PC-3 (cell line): Measurements from ENCODE around the gene CRABP1. TPM values are rescaled to one million over a fixed set of nuclear protein-coding genes. Genes with fewer than 3 reads are reported as not detected.

Experiments
- ATAC-seq: fragments of 200-7000 bp; cut with Tn5 transposase; 2 replicates; pipeline ENCODE4 v1.9.1; 2020; ENCODE audit warnings: mild to moderate bottlenecking, moderate library complexity
- BruUV-seq: library from RNA; stranded (reverse); fragments of 400-500 nt; replicated peaks from 2 replicates; lab custom pipeline; 2021; lab: Mats Ljungman, UMichigan
- CTCF ChIA-PET: fragments of 300-600 bp; sonication (Branson Sonifier 250); formaldehyde crosslinking; loops from one replicate; lab custom pipeline; 2022; ENCODE audit warnings: antibody characterized with exemption; lab: Charles Lee
- POLR2A ChIA-PET: fragments of 300-600 bp; sonication (Branson Sonifier 250); formaldehyde crosslinking; loops from one replicate; lab custom pipeline; 2022; ENCODE audit warnings: antibody characterized with exemption; ENCODE audit not compliant: unreplicated experiment; lab: Charles Lee
- DNase-seq: peaks from one replicate; pipeline ENCODE4 v3.0.0-alpha.2; 2015
- H2AFZ ChIP-seq: fragments of 300-600 bp; sonication (generic); 2 replicates; pipeline ENCODE4 v1.6.0; 2016; ENCODE audit warnings: antibody characterized with exemption, low read length
- H3F3A ChIP-seq: fragments of 300-600 bp; sonication (generic); one replicate; pipeline ENCODE4 v1.6.0; 2017; ENCODE audit warnings: antibody characterized with exemption, low read length, control low read depth, mild to moderate bottlenecking; ENCODE audit not compliant: unreplicated experiment
- H3K27ac ChIP-seq: fragments of 300-600 bp; sonication (generic); 2 replicates; pipeline ENCODE4 v1.5.1; 2016; ENCODE audit warnings: mild to moderate bottlenecking, low read length
- H3K27me3 ChIP-seq: fragments of 300-600 bp; sonication (generic); 2 replicates; pipeline ENCODE4 v1.6.1; 2016; ENCODE audit warnings: low read length, mixed read lengths
- H3K36me3 ChIP-seq: fragments of 300-600 bp; sonication (generic); 2 replicates; pipeline ENCODE4 v1.6.1; 2016; ENCODE audit warnings: low read depth, mixed run types, low read length, mixed read lengths
- H3K4me1 ChIP-seq: fragments of 300-600 bp; sonication (generic); 2 replicates; pipeline ENCODE4 v1.5.1; 2016; ENCODE audit warnings: low read length; ENCODE audit not compliant: insufficient read depth
- H3K4me2 ChIP-seq: fragments of 300-600 bp; sonication (generic); 2 replicates; pipeline ENCODE4 v1.6.0; 2016; ENCODE audit warnings: low read length
- H3K4me3 ChIP-seq: fragments of 300-600 bp; sonication (generic); 2 replicates; pipeline ENCODE4 v1.5.1; 2016; ENCODE audit warnings: mild to moderate bottlenecking, low read length, mixed read lengths
- H3K79me2 ChIP-seq: fragments of 300-600 bp; sonication (generic); 2 replicates; pipeline ENCODE4 v1.6.1; 2017; ENCODE audit warnings: low read length, mixed read lengths
- H3K9ac ChIP-seq: fragments of 300-600 bp; sonication (generic); 2 replicates; pipeline ENCODE4 v1.6.0; 2016; ENCODE audit warnings: mild to moderate bottlenecking, low read length
- H3K9me2 ChIP-seq: fragments of 300-600 bp; sonication (generic); replicated peaks from 2 replicates; pipeline ENCODE4 v1.6.1; 2016; ENCODE audit warnings: mixed run types, low read length, mixed read lengths
- H3K9me3 ChIP-seq: fragments of 300-600 bp; sonication (generic); 2 replicates; pipeline ENCODE4 v1.6.1; 2016; ENCODE audit warnings: low read length, mixed read lengths
- H4K20me1 ChIP-seq: fragments of 300-600 bp; sonication (generic); 2 replicates; pipeline ENCODE4 v1.6.1; 2016; ENCODE audit warnings: low read length, mixed read lengths
- EZH2 ChIP-seq: fragments of 300-600 bp; sonication (generic); IDR thresholded peaks from one replicate; pipeline ENCODE4 v1.6.1; 2017; ENCODE audit warnings: antibody characterized with exemption, mild to moderate bottlenecking, low read length; ENCODE audit not compliant: unreplicated experiment
- EZH2phosphoT487 ChIP-seq: fragments of 300-600 bp; sonication (generic); IDR thresholded peaks from 2 replicates; pipeline ENCODE4 v1.6.1; 2018; ENCODE audit warnings: mild to moderate bottlenecking, antibody characterized with exemption, low read length, borderline replicate concordance
- intact Hi-C: fragments of 100-400 bp; cut with micrococcal nuclease; formaldehyde crosslinking; loops from 2 replicates; pipeline ENCODE4 v1.9.0; 2023
- total RNA-seq: library from RNA; depleted of rRNA; stranded (reverse); fragments of >200 nt; gene quantifications from 2 replicates; pipeline ENCODE4 v1.2.3, GENCODE V29; 2014
- TF ChIP-seq, protein P1 (sequence below): fragments of 300-600 bp; sonication (generic); conservative IDR thresholded peaks from 2 replicates; pipeline ENCODE4 v1.5.1; 2017; ENCODE audit warnings: antibody characterized with exemption, low read depth, mild to moderate bottlenecking, low read length

The CRABP1 gene
- total RNA-seq, 1 experiment from 2014 or later, result not detected

DNA sequence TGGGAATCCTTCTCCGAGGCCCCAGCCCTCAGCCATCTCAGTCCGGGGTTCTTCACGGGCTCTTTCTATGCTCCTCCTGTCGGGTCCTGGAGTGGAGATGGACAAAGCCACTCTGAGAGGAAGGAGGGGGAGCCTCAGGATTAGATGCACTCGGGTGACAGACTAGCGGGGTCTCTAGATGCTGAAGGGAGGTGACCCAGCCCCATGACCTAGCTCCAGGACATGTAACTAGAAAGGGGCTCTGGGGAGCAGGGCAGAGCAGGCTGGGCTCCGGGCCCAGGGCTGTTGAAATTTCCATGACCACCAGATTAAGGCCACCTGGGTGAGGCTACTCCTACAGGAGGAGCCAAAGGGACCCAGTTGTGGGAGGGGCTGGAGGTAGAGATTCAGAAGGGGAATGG, 26.0 kb upstream of the CRABP1 start:
- Histone ChIP-seq H3K36me3 (no peaks in the 10 kb centered on the region), H3K9ac (no peak overlapping the region), H3K4me3 (no peak overlapping the region), H4K20me1 (no peaks in the 10 kb centered on the region), H3K27ac (no peak overlapping the region), H3K9me3 (no peaks in the 10 kb centered on the region), H3K79me2 (no peaks in the 10 kb centered on the region), H3K4me2 (no peak overlapping the region), H3F3A (no peaks in the 10 kb centered on the region), H3K4me1 (peaks cover 5% of the 10 kb centered on the region; the same call in 1 of the 2 replicates), H3K27me3 (no peaks in the 10 kb centered on the region), H3K9me2 (no peaks in the 10 kb centered on the region), H2AFZ (no peak overlapping the region)
- POLR2A ChIA-PET, result no interaction called here
- TF ChIP-seq EZH2phosphoT487 (no peak), EZH2 (no peak)
- TF ChIP-seq, protein P1, sequence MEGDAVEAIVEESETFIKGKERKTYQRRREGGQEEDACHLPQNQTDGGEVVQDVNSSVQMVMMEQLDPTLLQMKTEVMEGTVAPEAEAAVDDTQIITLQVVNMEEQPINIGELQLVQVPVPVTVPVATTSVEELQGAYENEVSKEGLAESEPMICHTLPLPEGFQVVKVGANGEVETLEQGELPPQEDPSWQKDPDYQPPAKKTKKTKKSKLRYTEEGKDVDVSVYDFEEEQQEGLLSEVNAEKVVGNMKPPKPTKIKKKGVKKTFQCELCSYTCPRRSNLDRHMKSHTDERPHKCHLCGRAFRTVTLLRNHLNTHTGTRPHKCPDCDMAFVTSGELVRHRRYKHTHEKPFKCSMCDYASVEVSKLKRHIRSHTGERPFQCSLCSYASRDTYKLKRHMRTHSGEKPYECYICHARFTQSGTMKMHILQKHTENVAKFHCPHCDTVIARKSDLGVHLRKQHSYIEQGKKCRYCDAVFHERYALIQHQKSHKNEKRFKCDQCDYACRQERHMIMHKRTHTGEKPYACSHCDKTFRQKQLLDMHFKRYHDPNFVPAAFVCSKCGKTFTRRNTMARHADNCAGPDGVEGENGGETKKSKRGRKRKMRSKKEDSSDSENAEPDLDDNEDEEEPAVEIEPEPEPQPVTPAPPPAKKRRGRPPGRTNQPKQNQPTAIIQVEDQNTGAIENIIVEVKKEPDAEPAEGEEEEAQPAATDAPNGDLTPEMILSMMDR, result no peak
- ATAC-seq (no peak), DNase-seq (no peak)
- CTCF ChIA-PET, result no interaction called here
- intact Hi-C loops, result no loop called here
- no TSS peak for BruUV-seq

DNA sequence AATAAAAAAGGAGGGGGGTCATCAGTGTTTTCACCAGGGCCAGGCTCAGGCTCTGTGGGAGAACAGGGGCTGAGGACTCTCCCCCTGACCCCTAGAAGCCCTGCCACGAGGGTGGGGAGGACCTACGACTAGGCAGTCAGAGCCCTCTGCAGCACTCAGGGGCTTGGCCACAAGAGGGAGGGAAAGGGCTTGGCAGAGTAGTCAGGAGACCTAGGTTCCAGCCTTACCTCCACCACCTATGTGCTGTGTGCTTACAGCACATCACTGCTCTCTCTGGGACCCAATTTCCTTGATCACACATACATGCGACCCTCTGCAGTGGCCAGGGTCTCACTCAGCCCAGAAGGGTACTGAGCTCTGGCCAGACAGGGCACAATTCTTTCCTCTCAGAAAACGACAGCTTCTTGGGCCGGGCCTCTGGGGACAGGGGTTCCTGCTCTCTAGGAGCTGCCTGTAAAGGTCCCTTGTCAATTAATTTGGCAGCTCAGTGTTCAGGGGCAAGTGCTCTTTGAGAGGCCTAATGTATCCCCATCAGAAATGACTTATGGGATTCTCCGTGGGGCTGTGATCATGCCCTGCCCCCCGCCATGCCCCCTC, 24.4 kb upstream of the CRABP1 start:
- CTCF ChIA-PET, result interaction anchor here (0.6 kb wide), 1 partner anchor 50 kb away, joined by 6 read pairs; no protein-coding TSS in a partner anchor
- POLR2A ChIA-PET, result no interaction called here

More for the DNA sequence above, 24.4 kb upstream of the CRABP1 start:
- no peaks in the 10 kb centered on the region for H3K9me2 ChIP-seq
- intact Hi-C loops, result no loop called here
- ATAC-seq (peak; percentile 67), DNase-seq (peak; percentile 16)
- H3K4me1 ChIP-seq, result peaks cover 5% of the 10 kb centered on the region; the same call in 1 of the 2 replicates
- no peaks in the 10 kb centered on the region for H4K20me1 ChIP-seq
- H3K27ac ChIP-seq, result no peak overlapping the region
- no peak overlapping the region for H3K9ac ChIP-seq
- TF ChIP-seq, protein P1, result peak; percentile 55
- TF ChIP-seq EZH2 (no peak), EZH2phosphoT487 (no peak)
- H3F3A ChIP-seq, result no peaks in the 10 kb centered on the region
- no TSS peak for BruUV-seq
- no peaks in the 10 kb centered on the region for H3K36me3 ChIP-seq
- H3K4me3 ChIP-seq, result no peak overlapping the region
- H3K79me2 ChIP-seq, result no peaks in the 10 kb centered on the region
- H2AFZ ChIP-seq, result no peak overlapping the region
- no peaks in the 10 kb centered on the region for H3K27me3 ChIP-seq
- no peaks in the 10 kb centered on the region for H3K9me3 ChIP-seq
- no peak overlapping the region for H3K4me2 ChIP-seq
